Stimulated activated CD4-positive, alpha-beta T cell treated with anti-CD3 and anti-CD28 coated beads, Interleukin-2, amount 100 ng/mL, for 24 hours (primary cell): ENCODE data around the gene SLFN14.
"Not testable (repeated sequence)": the region's sequence is repeated elsewhere in the genome, so short reads cannot be mapped to it uniquely, and the experiment has no call there.

ENCODE experiments used
- DNase-seq, 2 donors: peaks; one replicate each; pipeline ENCODE4 v3.0.0-alpha.2; 2020

SLFN14 gene

GRCh38 chr17:35557353-35557752 is 3.3 kb downstream of the SLFN14 start:
- no peak for DNase-seq

- no peak for DNase-seq
These were observed 4.9 kb downstream of the SLFN14 start for GRCh38 chr17:35555691-35556090.

DNA sequence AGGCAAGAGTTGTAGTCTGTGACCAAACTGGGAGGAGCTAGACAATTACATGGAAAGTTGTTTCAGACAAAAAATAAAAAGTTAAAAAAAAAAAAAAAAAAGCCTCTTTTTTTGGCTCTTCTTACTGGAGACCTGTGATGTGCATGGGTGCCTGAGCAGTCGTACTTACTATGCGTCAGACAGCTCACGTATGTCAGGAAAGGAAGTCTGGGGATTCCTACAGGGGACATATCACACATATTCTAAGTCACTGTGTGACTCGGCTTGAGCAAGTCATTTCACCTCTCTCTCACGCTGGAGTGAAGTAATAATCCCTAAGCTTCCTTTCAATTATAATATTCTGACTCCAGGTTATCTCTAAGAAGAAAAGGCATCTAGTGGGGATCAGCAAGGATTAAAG is 6.0 kb downstream of the SLFN14 start:
- DNase-seq = no peak

DNA sequence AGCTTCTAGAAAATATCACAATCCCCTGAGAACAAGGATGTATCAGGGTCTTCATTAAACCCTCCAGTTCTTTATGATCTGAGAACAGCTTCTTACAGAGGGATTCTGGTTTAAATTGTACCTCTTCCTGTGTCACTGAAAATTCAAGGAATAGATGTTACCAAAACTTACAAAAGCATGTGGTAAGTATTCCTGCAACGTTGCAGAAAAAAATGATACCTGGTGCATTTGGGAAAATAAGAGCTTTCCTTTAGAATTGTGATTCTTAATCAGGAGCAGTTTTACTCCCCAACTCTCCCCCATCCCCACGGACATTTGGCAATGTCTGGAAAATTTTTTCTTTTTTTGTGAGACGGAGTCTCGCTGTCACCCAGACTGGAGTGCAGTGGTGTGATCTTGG is 7.3 kb downstream of the SLFN14 start:
- no peak for DNase-seq

DNA sequence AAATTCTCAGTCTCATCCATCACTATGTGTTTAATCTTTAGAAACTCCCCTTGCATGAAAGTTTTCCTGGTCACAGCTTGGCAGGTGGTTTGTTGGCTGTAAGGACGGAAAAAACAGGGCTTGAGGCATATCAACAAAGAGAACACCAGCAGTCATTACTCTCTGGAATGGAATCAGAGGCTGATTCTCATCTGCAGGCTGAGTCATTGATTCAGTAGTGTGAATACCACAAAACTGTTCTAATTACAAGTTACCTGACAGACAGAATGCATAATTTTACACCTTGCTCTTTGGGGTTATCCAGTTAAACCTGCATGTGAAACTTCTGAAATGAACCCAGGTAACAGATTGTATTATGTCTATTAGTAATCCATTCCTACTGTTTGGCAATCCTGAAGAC is 11.6 kb downstream of the SLFN14 start:
- no peak for DNase-seq

- no peak for DNase-seq
These were observed 12.3 kb downstream of the SLFN14 start for GRCh38 chr17:35548208-35548810.

- no peak for DNase-seq
These were observed 14.1 kb downstream of the SLFN14 start for GRCh38 chr17:35546487-35546886.

DNA sequence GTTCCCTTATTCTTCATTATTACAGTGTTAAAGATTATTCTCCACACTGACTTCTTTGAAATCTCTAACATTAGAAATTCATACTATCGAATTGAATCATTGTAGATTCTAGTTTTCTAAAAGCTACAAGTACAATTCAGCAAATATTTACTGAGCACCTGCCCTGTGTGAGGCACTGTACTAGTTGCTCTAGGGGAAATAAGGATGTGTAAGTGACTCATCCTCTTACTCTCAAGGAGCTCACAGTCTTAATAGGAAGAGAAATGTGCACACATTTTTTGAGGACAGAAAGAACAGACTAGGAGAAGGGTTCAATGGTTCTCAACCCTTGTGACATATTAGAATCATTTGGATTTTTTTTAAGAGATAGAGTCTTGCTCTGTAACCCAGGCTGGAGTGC is 15.5 kb downstream of the SLFN14 start:
- DNase-seq = no peak

- no peak for DNase-seq
These were observed 16.8 kb downstream of the SLFN14 start for GRCh38 chr17:35543856-35544255.

- no peak for DNase-seq
These were observed 17.6 kb downstream of the SLFN14 start for GRCh38 chr17:35542990-35543389.

- no peak for DNase-seq
These were observed 19.2 kb downstream of the SLFN14 start for GRCh38 chr17:35541434-35541833.

DNA sequence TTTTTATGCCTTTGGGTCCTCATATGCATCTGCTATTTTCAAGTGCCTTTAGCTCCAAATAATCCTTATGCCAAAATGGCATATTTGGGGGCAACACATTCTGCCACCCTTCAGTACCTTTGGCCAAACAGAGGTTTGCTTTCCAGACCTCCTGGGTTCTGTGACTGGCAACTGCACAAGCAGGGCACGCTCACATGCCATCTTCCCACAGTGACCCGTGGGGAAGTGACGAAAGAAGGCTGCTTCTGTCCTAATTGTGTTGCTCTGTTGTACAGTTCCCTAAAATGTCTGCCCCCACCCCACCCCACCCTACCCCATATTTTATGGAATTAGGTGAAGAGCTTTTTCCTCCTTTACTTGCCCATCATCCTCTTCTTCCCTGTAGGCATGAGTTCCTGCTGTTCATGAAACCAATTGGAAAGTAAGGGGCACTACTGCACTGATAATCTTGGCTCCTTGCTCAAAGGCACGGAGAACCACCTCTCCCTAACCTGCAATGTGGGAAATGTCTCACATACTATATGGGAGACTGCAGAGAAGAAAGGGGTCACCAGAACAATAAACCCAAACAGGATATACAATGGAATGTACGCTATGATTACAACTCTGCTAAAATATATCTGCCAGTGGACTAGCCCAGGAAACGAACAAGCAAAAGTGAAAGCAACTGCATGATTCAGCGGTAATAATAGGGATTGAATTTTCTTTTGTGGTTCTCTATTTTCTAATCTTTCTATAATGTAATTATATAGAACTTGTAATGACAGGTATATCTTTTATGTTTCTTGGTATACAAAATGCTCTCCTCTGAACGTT is 19.8 kb downstream of the SLFN14 start:
- DNase-seq = peak; percentile 43 to 49

DNA sequence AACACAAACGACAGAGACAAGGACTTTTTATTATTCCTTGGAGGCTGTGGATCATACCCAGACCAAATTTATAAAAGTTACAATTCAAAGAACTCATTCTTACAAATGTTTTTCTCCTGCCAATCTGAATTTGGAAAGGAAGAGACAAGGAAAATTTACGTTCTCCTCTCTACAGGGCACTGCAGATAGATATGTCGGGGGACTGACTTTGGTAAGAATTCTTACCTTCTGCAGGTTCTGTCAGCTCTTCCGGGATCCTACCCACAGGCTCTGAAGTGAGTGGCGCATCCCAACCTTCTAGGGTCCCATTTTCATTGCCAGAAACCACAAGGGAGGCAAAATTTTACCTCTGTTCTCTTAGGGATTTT is 21.0 kb downstream of the SLFN14 start:
- DNase-seq = no peak

- DNase-seq = peak in 1 of 2 donors; percentile 34
These were observed 22.9 kb downstream of the SLFN14 start, which contains the start of gene SLFN12L for GRCh38 chr17:35537601-35538141. Gene SLFN12L (minus strand): TSS chr17:35537678. CDS start chr17:35522364, 15,314 bp downstream.

GRCh38 chr17:35536664-35537171 is 23.9 kb downstream of the SLFN14 start:
- DNase-seq = peak in 1 of 2 donors; percentile 42

GRCh38 chr17:35535406-35535805 is 25.2 kb downstream of the SLFN14 start:
- DNase-seq = not testable (repeated sequence)

- DNase-seq = no peak
These were observed 26.0 kb downstream of the SLFN14 start for GRCh38 chr17:35534576-35535093.

DNA sequence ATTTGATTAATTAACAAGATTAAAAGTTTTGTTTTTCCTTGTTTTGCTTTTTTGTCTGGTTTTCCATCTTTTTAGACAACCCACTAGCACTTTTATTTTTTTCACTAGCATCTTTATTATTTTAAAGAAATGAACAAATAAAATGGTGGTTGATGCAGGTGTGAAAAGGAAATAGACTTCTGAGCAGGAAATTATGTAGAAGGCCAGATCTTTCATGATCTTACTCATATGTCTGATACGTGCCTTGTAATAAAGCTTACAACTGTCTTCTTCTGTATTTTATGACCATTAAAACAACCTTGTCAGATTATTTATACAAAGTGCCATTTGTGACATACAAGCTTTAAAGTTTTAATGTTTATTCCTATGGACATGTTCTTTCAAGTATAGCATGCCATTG is 29.5 kb downstream of the SLFN14 start:
- no peak for DNase-seq

DNA sequence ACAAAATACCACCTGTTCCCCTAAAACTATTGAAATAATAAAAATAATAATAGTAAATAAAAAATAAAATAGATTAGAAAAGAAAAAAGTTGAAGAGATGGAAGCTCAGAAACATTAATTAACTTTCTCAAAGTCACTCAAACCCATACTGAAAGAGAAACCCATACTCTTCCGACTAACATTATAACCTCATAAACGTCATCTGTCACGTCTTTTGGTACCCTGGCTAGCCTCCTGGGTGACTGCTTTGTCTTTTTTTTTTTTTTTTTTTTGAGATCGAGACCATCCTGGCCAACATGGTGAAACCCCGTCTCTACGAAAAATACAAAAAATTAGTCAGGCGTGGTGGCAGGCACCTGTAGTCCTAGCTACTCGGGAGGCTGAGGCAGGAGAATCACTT is 30.8 kb downstream of the SLFN14 start:
- DNase-seq = no peak

DNA sequence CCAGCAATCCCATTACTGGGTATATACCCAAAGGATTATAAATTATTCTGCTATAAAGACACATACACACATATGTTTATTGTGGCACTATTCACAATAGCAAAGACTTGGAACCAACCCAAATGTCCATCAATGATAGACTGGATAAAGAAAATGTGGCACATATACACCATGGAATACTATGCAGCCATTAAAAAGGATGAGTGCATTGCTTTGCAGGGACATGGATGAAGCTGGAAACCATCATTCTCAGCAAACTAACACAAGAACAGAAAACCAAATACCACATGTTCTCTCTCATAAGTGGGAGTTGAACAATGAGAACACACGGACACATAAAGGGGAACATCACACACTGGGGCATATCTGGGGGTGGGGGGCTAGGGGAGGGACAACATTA is 31.3 kb downstream of the SLFN14 start:
- DNase-seq = not testable (repeated sequence)

DNA sequence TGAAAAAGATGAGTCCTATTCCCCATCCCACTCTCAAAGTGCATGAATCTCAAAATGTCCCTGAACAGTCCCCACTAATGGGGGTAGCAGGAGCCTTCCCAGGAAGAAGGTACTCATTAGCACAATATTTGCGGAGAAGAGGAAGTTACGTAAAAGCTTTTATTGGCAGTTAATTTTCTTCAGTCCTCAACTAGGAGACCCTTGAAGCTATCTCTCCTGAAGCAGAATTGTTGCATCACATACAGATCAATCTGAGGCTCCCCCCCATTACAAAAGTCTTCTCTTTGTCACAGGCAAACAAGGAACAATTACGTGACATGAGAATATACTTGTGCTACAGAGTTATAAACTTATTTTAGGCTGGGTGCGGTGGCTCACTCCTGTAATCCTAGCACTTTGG is 37.3 kb downstream of the SLFN14 start:
- DNase-seq = no peak

- DNase-seq = peak in 1 of 2 donors; percentile 46
These were observed 38.9 kb downstream of the SLFN14 start for GRCh38 chr17:35521654-35522256.

GRCh38 chr17:35521150-35521549 is 39.5 kb downstream of the SLFN14 start:
- DNase-seq = no peak
